NCI-H1092 treated with DMSO at 0.1 percent for 48 hours (cell line): Measurements from ENCODE around the gene HMGB4.

Experiments used
- DNase-seq: peaks from one replicate; lab custom pipeline; 2025; lab: John Stamatoyannopoulos, UW

HMGB4 gene

GRCh38 chr1:33863779-33864178, at the start of gene HMGB4:
Gene HMGB4 (plus strand): TSS chr1:33864079. CDS start chr1:33864192, 113 bp downstream.
- no peak for DNase-seq

GRCh38 chr1:33814166-33814565, 49.7 kb upstream of the HMGB4 start:
- no peak for DNase-seq

GRCh38 chr1:33815061-33815460, 48.8 kb upstream of the HMGB4 start:
- no peak for DNase-seq

GRCh38 chr1:33818071-33818470, 45.8 kb upstream of the HMGB4 start:
- DNase-seq: no peak

- no peak for DNase-seq
Measured at GRCh38 chr1:33819290-33819912, 44.5 kb upstream of the HMGB4 start.

GRCh38 chr1:33819913-33820311, 44.0 kb upstream of the HMGB4 start:
- no peak for DNase-seq

- no peak for DNase-seq
Measured at GRCh38 chr1:33820804-33821203, 43.1 kb upstream of the HMGB4 start.

- DNase-seq: no peak
Measured at GRCh38 chr1:33821291-33821690, 42.6 kb upstream of the HMGB4 start.

- DNase-seq: no peak
Measured at GRCh38 chr1:33822396-33822795, 41.5 kb upstream of the HMGB4 start.

- no peak for DNase-seq
Measured at GRCh38 chr1:33823401-33823800, 40.5 kb upstream of the HMGB4 start.

GRCh38 chr1:33823830-33824229, 40.0 kb upstream of the HMGB4 start:
- no peak for DNase-seq

- DNase-seq: no peak
Measured at GRCh38 chr1:33824321-33824720, 39.6 kb upstream of the HMGB4 start.

GRCh38 chr1:33824971-33825370, 38.9 kb upstream of the HMGB4 start:
- DNase-seq: no peak

- DNase-seq: no peak
Measured at GRCh38 chr1:33825506-33825905, 38.4 kb upstream of the HMGB4 start.

- DNase-seq: no peak
Measured at GRCh38 chr1:33826311-33826710, 37.6 kb upstream of the HMGB4 start.

- DNase-seq: no peak
Measured at GRCh38 chr1:33826711-33827110, 37.2 kb upstream of the HMGB4 start.

GRCh38 chr1:33828059-33828458, 35.8 kb upstream of the HMGB4 start:
- DNase-seq: no peak

- DNase-seq: no peak
Measured at GRCh38 chr1:33828654-33829053, 35.2 kb upstream of the HMGB4 start.

- no peak for DNase-seq
Measured at GRCh38 chr1:33836911-33837310, 27.0 kb upstream of the HMGB4 start.

- no peak for DNase-seq
Measured at GRCh38 chr1:33837635-33838034, 26.2 kb upstream of the HMGB4 start.

GRCh38 chr1:33841494-33841893, 22.4 kb upstream of the HMGB4 start:
- no peak for DNase-seq

- DNase-seq: no peak
Measured at GRCh38 chr1:33842348-33842747, 21.5 kb upstream of the HMGB4 start.

- DNase-seq: no peak
Measured at GRCh38 chr1:33844166-33844565, 19.7 kb upstream of the HMGB4 start.

GRCh38 chr1:33846861-33847260, 17.0 kb upstream of the HMGB4 start:
- DNase-seq: no peak
